Ecto neural progenitor cell (in vitro differentiated cells): ENCODE results near the gene TMEM247.

Source experiments
- DNase-seq: peaks from one replicate; pipeline ENCODE4 v3.0.0-alpha.2; 2018; ENCODE audit warnings: low spot score

Gene TMEM247

DNA sequence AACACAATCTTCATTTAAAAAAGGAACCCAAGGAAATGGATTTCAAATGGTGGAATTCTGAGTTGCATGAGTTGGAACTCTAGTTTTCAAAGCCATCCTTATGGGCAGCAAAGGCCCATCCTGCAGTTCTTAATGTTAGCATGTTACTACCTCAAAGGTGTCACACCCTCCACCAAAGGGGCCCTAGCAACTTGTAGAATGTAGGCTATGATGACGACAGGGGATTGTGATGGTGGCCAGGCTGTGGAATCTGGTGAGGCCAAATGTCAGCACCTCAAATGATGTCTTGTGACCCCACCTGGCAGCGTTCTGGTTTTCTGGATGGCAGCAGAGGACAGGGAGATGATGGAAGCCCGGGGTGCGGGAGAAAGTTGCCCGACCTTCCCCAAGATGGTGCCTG lies at the start of gene TMEM247:
TMEM247 (plus strand) TSS at position 301 of the 400 bp plus-strand sequence.
- no peak for DNase-seq

DNA sequence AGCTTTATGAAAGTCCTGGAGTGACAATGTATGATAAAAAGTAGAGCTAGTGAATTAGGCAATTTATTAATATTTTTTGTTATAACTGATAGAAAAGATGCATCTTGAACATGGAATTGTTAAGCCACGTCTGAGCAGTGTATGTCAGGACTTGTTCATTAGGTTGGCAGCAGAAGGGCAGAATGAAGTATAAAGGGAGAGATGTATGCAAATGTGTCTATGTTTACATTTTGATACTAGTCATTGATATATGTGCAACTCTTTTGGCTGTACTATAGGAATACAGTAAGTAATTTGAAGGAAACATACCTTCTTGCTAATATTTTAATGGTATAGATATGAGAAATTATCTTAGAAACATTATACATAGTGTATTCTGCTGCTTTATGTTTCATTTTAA lies 49.0 kb upstream of the TMEM247 start:
- DNase-seq = no peak

DNA sequence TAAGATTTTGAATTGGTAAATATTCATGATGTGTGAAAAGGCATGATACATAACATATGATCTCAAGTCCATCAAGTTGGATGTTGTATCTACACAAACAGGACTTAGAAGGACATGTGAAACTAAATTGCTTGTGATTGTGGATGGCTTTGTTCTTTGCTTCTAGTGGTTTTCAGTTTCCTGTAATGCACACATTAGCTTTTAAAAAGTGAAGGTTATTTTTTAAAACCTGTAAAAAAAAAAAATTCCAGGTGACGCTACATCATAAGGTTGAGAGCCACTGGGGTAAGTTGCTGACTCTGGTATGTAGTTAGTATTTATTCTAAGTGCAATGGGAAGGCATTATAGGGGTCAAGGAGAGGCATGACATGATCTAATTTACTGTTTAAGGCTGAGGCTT lies 48.4 kb upstream of the TMEM247 start:
- no peak for DNase-seq

DNA sequence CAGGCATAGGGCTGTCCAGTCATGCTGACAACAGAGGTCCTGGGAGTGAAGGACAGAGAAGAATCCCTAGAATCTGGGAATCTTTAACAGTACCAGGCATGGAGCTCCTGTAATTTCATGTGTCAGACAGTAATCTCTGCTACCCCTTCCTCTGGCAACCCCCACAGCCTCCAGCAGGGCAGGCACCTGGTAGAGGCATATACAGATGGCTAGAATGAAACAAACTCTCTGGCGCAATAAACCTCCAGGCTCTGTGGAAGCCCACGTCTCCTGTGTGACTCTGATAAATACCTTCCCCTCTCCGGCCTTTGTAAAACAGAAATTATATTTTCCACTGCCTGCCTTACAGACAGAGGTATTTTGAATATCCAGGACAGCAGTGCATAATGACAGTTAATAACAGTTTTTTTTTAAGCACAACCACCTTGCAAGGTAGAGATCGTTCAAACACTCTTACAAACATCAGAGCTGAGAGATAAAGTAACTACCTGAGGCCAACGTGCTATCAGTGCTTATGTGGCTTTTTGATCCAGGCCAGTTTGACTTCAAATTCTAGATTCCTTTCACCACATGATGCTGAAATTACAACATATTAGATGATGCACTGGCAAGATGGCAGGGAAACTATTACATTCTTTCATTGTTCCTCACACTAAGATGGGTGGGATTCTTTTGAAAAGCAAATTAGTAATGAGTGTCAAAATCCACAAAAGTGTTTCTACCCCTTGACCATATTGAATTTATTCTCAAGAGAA lies 47.7 kb upstream of the TMEM247 start:
- DNase-seq = no peak

DNA sequence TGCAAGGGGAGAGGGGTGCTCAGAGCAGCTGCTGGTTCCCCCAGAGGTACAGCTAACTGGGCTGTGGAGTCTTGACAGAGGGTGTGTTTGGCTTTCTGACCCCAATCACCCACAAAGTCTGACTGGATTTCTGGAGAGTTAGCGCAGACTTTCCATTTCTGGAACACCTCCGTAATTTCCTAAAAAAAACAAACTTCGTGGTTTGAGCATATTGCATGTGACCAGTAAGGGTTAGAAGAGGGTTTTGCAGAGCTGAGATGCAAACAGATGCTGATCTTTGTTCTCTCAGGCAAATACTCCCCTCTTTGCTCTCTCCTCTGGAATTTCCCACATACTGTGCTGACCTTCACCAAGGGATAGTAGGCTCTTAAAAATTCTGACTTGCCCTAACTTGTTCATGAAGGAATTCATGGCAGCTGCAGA lies 44.5 kb upstream of the TMEM247 start:
- no peak for DNase-seq

DNA sequence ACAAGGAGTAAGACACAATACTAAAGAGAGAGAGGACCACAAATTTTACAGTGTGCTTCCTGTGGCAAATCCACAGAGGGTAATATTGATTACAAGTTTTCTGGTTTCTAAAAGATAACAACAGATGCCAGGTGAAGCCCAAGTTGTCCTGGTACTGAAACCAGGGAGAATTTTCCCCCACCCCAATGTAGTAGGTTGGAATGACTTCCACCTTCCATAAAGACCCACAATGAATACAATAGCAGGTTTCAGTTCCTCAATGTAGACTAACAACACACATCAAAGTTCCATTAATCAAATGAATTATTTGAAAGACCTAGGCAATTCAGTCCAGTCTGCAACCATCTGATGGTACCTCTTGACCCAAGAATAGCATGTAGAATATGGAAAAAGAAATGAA lies 44.0 kb upstream of the TMEM247 start:
- no peak for DNase-seq

DNA sequence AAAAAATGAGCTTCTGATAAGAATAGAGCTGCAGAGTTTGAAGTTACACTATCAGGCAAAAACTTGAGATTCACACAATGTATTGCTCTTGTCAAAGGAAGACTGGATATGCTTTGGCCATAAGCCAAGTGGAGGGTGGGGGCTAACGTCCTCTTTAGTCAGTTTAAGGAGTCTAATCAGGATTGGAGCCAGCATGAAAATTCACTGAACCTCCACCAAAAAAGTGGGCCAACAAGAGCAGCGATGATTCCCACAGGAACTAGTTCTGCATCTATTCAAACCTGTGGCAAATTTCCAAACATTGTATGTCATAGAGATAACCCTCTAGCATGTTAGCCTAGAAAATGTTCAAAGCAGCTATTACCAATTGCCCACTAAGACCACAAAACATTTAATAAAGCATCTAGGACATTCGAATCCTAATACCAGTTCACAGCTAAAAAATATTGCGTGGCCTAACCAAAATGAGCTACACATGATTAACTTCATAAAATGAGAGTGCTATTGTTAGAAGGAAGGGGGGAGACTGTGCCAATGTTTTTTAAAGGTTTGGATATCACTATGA lies 43.5 kb upstream of the TMEM247 start:
- DNase-seq = no peak

DNA sequence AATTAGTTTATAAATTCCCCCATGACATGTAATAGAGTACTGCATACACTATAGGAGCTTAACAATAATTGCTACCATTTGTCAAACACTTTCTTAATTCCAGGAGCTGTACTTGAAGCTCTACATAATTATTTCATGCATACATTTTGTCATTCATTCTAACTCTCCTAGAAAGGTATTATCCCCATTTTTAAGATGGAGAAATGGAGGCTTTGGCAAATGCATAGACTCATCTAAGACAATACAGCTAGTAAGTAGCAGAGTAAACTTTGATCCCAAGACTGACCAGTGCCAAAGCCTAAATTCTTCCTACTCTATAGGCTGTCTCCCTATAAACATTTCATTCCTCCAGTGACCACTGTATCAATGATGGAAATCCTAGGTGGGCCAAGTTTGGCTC lies 42.6 kb upstream of the TMEM247 start:
- DNase-seq = no peak

DNA sequence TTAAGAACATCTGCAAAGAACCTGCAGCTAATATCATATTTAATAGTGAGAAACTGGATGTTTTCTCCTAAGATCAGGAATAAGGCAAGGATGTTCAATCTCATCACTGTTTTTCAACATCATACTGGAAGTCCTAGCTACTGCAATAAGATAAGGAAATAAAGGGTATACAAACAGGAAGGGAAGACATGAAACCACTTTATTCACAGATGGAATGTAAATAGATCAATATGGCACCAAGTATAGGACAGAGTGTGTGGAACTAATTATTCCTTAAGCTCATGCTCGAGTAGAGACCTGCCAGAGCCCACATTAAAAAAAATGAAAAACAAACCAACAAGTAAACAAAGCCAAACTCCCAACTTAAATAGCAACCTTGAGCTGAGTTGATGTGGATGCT lies 41.3 kb upstream of the TMEM247 start:
- DNase-seq = no peak

DNA sequence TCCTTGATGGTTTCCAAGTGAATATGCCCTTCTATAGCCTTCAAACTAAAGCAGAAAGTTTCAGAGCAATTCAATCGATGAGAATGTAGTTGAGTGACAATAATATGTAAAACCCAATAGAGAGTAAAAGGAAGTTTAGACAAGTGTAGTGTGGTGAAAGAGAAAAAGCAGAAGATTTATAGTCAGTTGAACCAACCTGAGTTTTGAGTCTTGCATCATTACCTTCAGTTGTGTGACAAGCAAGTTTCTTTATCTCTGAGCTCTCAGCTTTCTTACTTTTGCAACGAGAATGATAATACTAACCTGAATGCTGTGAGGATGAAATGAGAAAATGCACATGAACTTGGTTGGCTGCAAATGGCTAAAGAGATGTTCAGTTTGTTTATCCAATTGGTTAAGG lies 40.6 kb upstream of the TMEM247 start:
- DNase-seq = no peak

DNA sequence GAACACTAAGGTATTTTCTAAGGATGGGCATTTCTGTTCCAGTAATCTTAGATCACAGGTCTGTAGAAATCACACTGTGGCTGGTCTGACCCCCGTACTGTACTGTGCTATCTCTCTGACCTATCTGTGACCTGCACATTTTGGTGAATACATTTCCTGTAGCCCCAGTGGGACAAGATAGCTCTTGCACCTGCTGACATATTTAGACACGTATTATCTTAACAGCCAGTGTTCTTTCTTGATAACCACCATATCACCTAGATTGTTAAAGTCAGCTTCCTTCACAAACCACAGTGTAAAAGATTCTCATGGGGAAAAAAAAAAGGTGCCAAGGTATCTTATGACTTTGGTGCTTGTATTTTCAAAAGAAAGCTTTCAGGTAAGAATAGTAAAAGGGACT lies 39.8 kb upstream of the TMEM247 start:
- no peak for DNase-seq

DNA sequence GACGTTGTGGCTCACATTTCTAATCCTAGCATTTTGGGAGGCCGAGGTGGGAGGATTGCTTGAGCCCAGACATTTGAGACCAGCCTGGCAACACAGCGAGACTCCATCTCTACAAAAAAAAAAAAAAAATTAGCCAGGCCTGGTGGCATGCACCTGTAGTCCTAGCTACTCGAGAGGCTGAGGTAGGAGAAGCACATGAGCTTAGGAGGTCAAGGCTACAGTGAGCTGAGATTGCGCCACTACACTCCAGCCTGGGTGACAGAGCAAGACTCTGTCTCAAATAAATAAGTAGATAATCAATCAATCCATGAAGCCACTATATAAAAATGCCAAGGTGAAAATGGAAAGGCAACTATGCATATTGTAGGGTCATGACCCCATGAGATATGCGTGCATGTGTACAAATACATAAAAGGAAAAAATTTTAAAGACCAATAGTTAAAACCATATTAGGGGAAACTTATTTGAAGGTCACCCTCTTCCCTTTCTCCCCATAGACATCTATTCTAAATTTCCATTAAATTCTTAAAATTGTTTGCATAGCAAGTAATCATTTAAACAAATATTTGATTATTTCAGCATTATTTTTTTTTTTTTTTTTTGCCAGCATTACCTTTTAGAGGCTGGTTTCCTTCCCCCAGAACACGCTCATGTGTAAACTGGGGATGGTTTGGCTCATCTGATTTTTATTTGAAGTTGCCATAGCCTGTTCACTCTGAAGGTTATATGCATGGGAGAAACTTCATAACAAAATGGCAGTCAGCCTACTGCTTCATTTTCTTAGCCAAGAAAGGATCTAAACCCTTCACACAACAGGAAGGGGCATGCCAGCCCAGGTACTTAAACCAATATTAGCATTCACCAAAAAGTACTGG lies 37.3 kb upstream of the TMEM247 start:
- no peak for DNase-seq

DNA sequence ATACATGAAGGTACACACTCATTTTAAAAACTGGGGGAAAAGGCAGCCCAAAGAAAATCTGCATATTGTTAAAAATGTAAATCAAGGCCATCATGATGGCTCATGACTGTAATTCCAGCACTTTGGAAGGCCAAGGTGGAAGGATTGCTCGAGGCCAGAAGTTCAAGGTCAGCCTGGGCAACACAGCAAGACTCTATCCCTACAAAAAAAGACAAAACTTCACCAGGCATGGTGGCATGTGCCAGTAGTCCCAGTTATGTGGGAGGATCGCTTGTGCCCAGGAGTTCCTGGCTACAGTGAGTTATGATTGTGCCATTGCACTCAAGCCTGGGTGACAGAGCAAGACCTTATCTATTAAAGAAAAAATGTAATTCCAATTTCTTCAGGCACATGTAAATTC lies 34.6 kb upstream of the TMEM247 start:
- no peak for DNase-seq

DNA sequence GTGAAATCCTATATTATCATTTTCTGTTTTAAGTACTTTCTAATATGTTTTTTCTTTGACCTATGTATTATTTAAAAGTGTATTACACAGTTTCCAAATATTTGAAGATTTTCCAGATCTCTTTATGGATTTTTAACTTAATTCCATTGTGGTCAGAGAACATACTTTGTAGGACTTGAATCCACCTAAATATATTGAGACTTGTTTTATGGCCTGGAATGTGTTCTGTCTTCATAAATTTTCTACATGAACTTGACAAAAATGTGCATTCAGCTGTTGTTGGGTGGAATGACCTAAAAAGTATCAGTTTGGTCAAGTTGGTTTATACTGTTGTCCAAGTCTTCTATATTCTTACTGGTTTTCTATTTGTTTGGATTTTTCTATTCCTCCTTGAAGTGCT lies 33.8 kb upstream of the TMEM247 start:
- DNase-seq = no peak

DNA sequence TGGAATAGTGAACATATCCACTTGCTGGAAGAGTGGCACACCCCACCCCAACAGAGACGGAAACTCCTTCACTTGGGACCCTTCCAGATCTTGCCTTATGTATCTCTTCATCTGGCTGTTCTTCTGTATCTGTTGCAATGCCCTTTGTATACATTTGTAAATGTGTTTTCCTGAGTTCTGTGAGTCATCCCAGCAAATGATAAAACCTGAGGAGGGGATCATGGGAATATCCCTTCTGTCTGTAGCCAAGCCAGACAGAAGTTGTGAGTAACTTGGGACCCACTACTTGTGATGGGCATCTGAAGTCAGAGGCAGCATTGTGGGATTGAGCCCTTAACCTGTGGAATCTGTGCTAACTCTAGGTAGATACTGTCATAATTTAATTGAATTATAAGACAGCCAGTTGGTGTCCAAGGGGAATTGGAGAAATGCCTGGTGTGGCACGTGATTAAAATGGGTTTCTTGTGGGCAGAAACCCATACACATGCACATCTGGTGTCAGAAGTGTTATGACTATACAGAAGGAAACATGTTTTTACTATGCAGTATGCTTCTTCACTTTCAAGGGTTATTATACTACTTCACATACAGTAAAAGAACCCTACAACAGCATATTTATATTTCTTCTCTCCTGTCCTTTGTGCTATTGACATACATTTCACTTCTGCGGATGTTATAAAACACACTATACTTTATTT lies 32.3 kb upstream of the TMEM247 start:
- no peak for DNase-seq

DNA sequence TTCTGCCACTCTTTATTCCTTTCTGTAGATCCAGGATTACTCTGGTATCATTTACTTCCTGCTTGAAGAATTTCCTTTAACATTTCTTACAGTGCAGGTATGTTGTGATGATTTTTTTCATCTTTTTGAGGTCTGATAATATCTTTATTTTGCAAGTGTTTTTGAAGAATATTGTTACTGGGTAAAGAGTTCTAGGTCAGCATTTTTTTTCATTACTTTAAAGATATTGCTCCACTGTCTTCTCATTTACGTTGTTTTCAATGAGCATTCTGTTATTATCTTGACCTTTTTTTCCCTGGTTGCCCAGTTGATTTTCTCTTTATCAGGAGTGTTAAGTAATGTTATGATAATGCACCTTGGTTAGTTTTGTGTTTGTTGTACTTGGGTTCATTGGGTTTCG lies 31.7 kb upstream of the TMEM247 start:
- no peak for DNase-seq

DNA sequence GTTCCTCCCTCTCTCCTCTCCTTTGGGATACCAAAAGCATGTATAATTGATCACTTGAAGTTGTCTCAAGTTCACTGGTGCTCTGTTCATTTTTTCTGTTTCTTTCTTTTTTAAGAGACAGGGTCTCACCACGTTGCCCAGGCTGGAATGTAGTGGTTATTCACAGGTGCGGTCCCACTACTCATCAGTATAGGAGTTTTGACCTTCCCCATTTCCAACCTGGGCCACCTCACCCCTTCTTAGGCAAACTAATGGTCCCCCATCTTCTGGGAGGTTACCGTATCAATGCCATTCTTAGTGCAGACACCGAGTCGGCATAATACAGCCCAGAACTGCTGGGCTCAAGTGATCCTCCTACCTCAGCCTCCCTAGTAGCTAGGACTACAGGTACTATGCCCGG lies 31.3 kb upstream of the TMEM247 start:
- no peak for DNase-seq

DNA sequence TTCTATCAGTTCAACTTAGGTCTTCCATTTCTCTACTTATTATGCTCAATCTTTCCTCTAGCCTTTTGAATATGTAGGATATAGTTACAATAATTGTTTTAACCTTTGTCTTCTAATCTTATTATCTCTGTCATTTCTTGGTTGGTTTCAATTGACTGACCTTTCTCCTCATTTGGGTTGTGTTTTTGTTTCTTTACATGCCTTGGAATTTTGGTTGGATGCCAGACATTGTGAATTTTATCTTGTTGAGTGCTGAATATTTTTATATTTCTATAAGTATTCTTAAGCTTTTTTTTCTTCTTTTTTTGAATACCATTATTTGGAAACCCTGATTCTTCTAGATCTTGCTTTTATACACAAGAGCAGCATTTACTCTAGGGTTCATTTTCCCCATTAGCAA lies 30.7 kb upstream of the TMEM247 start:
- no peak for DNase-seq

DNA sequence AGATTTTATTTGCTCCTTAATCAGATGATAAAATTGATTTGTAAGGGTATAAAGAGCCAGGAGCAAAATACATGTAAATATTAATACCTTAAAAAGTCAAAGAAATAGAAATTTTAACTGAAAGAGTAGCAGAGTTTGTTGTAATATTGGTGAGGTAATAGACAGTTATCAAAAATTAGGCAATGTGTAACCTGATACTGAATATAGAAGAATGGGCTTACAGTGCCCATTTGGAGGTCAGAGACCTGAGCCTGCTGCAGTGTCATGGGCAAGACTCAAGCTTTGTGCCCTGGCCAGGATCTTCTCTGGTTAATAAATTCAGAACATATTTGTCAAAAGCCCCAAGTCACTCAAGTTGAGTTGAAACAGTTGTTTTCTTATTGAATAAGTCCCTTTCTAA lies 29.7 kb upstream of the TMEM247 start:
- DNase-seq = no peak

DNA sequence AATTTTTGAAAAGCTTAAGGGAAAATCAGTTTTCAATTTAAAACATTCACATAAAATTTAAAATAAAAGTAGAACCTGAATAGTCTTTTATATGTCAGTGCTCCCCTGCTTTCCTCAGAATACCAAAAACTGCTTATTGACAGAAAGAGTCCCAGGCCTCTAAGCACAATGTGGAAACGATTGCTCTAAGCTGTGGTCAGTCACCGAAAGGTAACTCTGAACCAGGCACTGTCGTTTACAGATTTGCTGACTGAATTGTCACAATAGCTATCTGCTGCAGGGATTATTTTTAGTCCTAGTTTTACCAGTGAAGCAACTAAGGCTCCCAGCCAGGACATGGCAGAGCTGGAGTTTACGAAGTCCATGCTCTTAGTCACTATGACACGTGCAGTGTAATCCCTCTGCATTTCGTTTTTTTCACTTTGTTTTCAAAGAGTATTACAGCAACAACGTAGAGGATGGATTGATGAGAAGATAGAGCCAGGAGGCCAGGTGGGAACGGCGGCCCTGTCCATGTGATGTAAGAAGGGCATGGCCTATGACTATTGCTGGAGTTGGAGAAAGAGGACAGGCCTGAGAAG lies 28.1 kb upstream of the TMEM247 start:
- DNase-seq = no peak

DNA sequence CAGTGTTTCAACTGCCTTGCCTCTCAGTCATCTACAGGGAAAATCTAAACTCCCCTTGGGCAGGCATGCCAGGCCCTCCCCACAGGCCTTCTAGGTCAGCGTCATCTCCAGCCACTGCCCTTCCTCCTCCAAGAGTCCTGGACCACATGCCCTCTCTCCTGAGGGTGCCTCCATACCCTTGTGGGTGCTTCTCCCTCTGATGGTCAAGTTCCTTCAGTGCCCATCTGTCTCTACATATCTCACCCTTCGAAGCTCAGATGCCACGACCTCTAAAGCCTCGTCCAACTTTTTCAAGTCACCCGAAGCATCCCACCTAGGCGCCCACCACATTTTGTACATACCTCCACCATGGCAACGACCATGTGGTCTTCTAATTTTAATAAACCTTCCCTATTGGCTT lies 22.6 kb upstream of the TMEM247 start:
- DNase-seq = no peak
